HG02759 (cell line): ENCODE results near the gene ARPC1B.

Experiments used
- ATAC-seq: cut with Tn5 transposase; IDR thresholded peaks from one replicate; pipeline ENCODE4 v1.9.1; 2021; ENCODE audit warnings: mild to moderate bottlenecking, moderate library complexity; ENCODE audit not compliant: unreplicated experiment

The ARPC1B gene

GRCh38 chr7:99440195-99440594 lies 65.7 kb downstream of the ARPC1B start:
- ATAC-seq: no peak
